ENCODE results near the gene RIMBP2. TPM values are rescaled to one million over a fixed set of nuclear protein-coding genes. Genes with fewer than 3 reads are reported as not detected.
"Not testable (repeated sequence)": the region's sequence is repeated elsewhere in the genome, so short reads cannot be mapped to it uniquely, and the experiment has no call there.

The RIMBP2 gene
- total and polyA plus RNA-seq, 4 donors, result 0.39 to 1.0 TPM; not detected in 2

- DNase-seq (no peak), ATAC-seq (ENCODE audit: low FRiP score) (no peak)
- no peaks in the 10 kb centered on the region for H3K27me3 ChIP-seq (ENCODE audit: control insufficient read depth in 1 of 2, insufficient read depth in 2 of 2, low read length in 1 of 2)
- H3K36me3 ChIP-seq (ENCODE audit: control insufficient read depth in 1 of 2, insufficient read depth in 2 of 2, low read length in 1 of 2), result no peaks in the 10 kb centered on the region
- H3K4me3 ChIP-seq (ENCODE audit: low read length in 2 of 2), result no peak overlapping the region
- intact Hi-C loops (cut with DNase I), result no loop called here
- 39 to 48% methylated on average over 11 of the region's 11 CpGs for WGBS, 2 donors
- H3K9me3 ChIP-seq (ENCODE audit: control insufficient read depth, low read length), result no peaks in the 10 kb centered on the region
- H3K27ac ChIP-seq (ENCODE audit: low read depth in 1 of 2, low read length in 2 of 2), result no peak overlapping the region
- no peaks in the 10 kb centered on the region for H3K4me1 ChIP-seq (ENCODE audit: control insufficient read depth in 1 of 2, insufficient read depth in 2 of 2, low read length in 2 of 2)
These were observed 126.4 kb downstream of the RIMBP2 start for GRCh38 chr12:130589540-130590317.

GRCh38 chr12:130588696-130589539 lies 127.2 kb downstream of the RIMBP2 start:
- ATAC-seq (ENCODE audit: low FRiP score), result no peak

GRCh38 chr12:130587966-130588365 lies 128.1 kb downstream of the RIMBP2 start:
- no peaks in the 10 kb centered on the region for H3K27me3 ChIP-seq (ENCODE audit: control insufficient read depth in 1 of 2, insufficient read depth in 2 of 2, low read length in 1 of 2)
- H3K4me3 ChIP-seq (ENCODE audit: low read length in 2 of 2), result no peak overlapping the region
- no peaks in the 10 kb centered on the region for H3K36me3 ChIP-seq (ENCODE audit: control insufficient read depth in 1 of 2, insufficient read depth in 2 of 2, low read length in 1 of 2)
- H3K4me1 ChIP-seq (ENCODE audit: control insufficient read depth in 1 of 2, insufficient read depth in 2 of 2, low read length in 2 of 2), result no peaks in the 10 kb centered on the region
- no peak overlapping the region for H3K27ac ChIP-seq (ENCODE audit: low read depth in 1 of 2, low read length in 2 of 2)
- DNase-seq, result no peak
- no peak for ATAC-seq (ENCODE audit: low FRiP score)
- intact Hi-C loops (cut with DNase I), result no loop called here
- no peaks in the 10 kb centered on the region for H3K9me3 ChIP-seq (ENCODE audit: control insufficient read depth, low read length)
- 91 to 92% methylated on average over 4 of the region's 4 CpGs for WGBS, 2 donors

More at GRCh38 chr12:130588696-130589539, 127.2 kb downstream of the RIMBP2 start:
- Histone ChIP-seq H3K9me3 (ENCODE audit: control insufficient read depth, low read length) (no peaks in the 10 kb centered on the region), H3K4me3 (ENCODE audit: low read length in 2 of 2) (no peak overlapping the region), H3K27ac (ENCODE audit: low read depth in 1 of 2, low read length in 2 of 2) (no peak overlapping the region), H3K27me3 (ENCODE audit: control insufficient read depth in 1 of 2, insufficient read depth in 2 of 2, low read length in 1 of 2) (no peaks in the 10 kb centered on the region), H3K4me1 (ENCODE audit: control insufficient read depth in 1 of 2, insufficient read depth in 2 of 2, low read length in 2 of 2) (no peaks in the 10 kb centered on the region), H3K36me3 (ENCODE audit: control insufficient read depth in 1 of 2, insufficient read depth in 2 of 2, low read length in 1 of 2) (no peaks in the 10 kb centered on the region)
- intact Hi-C loops (cut with DNase I), result no loop called here
- DNase-seq, result no peak
- WGBS, 2 donors, result 49 to 59% methylated on average over 11 of the region's 11 CpGs

- H3K4me3 ChIP-seq (ENCODE audit: low read length in 2 of 2); H3K27me3 ChIP-seq (ENCODE audit: control insufficient read depth in 1 of 2, insufficient read depth in 2 of 2, low read length in 1 of 2); H3K27ac ChIP-seq (ENCODE audit: low read depth in 1 of 2, low read length in 2 of 2); H3K4me1 ChIP-seq (ENCODE audit: control insufficient read depth in 1 of 2, insufficient read depth in 2 of 2, low read length in 2 of 2); H3K9me3 ChIP-seq (ENCODE audit: control insufficient read depth, low read length); intact Hi-C loops (cut with DNase I); H3K36me3 ChIP-seq (ENCODE audit: control insufficient read depth in 1 of 2, insufficient read depth in 2 of 2, low read length in 1 of 2); ATAC-seq (ENCODE audit: low FRiP score); DNase-seq: not testable (repeated sequence)
These were observed 131.6 kb downstream of the RIMBP2 start for GRCh38 chr12:130584475-130584874.

GRCh38 chr12:130583800-130584199 lies 132.3 kb downstream of the RIMBP2 start:
- intact Hi-C loops (cut with DNase I), result no loop called here
- no peaks in the 10 kb centered on the region for H3K27me3 ChIP-seq (ENCODE audit: control insufficient read depth in 1 of 2, insufficient read depth in 2 of 2, low read length in 1 of 2)
- no peaks in the 10 kb centered on the region for H3K4me1 ChIP-seq (ENCODE audit: control insufficient read depth in 1 of 2, insufficient read depth in 2 of 2, low read length in 2 of 2)
- no peak overlapping the region for H3K4me3 ChIP-seq (ENCODE audit: low read length in 2 of 2)
- H3K36me3 ChIP-seq (ENCODE audit: control insufficient read depth in 1 of 2, insufficient read depth in 2 of 2, low read length in 1 of 2), result no peaks in the 10 kb centered on the region
- 89 to 94% methylated on average over 3 to 4 of the region's 4 CpGs for WGBS, 2 donors
- no peaks in the 10 kb centered on the region for H3K9me3 ChIP-seq (ENCODE audit: control insufficient read depth, low read length)
- H3K27ac ChIP-seq (ENCODE audit: low read depth in 1 of 2, low read length in 2 of 2), result no peak overlapping the region
- ATAC-seq (ENCODE audit: low FRiP score) (no peak), DNase-seq (no peak)

DNA sequence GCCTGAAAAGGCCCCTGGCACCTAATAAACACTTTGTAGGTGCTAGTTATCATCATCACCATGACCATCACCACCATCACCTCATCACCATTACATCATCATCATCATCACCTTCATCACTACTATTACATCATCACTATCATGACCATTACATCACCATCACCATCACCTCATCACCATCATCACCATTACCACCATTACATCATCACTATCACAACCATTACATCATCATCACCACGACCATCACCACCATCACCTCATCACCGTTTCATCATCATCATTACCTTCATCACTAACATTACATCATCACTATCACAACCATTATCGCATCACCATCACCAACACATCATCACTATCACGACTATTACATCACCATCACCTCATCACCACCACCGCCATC lies 132.8 kb downstream of the RIMBP2 start:
- H3K4me1 ChIP-seq (ENCODE audit: control insufficient read depth in 1 of 2, insufficient read depth in 2 of 2, low read length in 2 of 2), result no peaks in the 10 kb centered on the region
- H3K36me3 ChIP-seq (ENCODE audit: control insufficient read depth in 1 of 2, insufficient read depth in 2 of 2, low read length in 1 of 2), result no peaks in the 10 kb centered on the region
- peaks cover 0 to under 1% of the 10 kb centered on the region in 2 donors for H3K27me3 ChIP-seq (ENCODE audit: control insufficient read depth in 1 of 2, insufficient read depth in 2 of 2, low read length in 1 of 2)
- no peak overlapping the region for H3K4me3 ChIP-seq (ENCODE audit: low read length in 2 of 2)
- intact Hi-C loops (cut with DNase I), result no loop called here
- DNase-seq, result no peak
- no peak overlapping the region for H3K27ac ChIP-seq (ENCODE audit: low read depth in 1 of 2, low read length in 2 of 2)
- no peak for ATAC-seq (ENCODE audit: low FRiP score)
- 87 to 88% methylated on average over 5 of the region's 5 CpGs for WGBS, 2 donors
- no peaks in the 10 kb centered on the region for H3K9me3 ChIP-seq (ENCODE audit: control insufficient read depth, low read length)

DNA sequence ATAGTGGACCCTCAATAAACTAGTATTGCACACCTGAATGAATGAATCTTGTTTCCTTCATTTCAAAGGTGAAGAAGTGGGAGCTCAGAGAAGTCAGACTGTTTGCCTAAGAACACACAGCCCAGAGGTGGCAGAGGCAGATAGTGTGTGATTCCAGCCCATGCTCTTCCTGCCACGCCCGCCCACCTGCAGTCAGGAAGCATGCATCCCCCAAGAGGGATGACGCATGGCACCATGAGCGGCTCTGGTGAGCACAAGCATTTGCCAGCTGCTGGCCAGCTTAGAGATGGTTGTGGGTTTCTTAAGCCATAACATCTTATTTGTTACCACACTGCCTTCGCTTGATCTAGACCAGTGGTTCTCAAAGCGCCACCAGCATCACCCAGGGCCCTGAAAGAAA lies 133.8 kb downstream of the RIMBP2 start:
- 89% methylated on average over 6 of the region's 6 CpGs for WGBS, 2 donors
- DNase-seq (no peak), ATAC-seq (ENCODE audit: low FRiP score) (no peak)
- Histone ChIP-seq H3K27ac (ENCODE audit: low read depth in 1 of 2, low read length in 2 of 2) (no peak overlapping the region), H3K9me3 (ENCODE audit: control insufficient read depth, low read length) (no peaks in the 10 kb centered on the region), H3K4me1 (ENCODE audit: control insufficient read depth in 1 of 2, insufficient read depth in 2 of 2, low read length in 2 of 2) (no peaks in the 10 kb centered on the region), H3K36me3 (ENCODE audit: control insufficient read depth in 1 of 2, insufficient read depth in 2 of 2, low read length in 1 of 2) (no peaks in the 10 kb centered on the region), H3K4me3 (ENCODE audit: low read length in 2 of 2) (no peak overlapping the region), H3K27me3 (ENCODE audit: control insufficient read depth in 1 of 2, insufficient read depth in 2 of 2, low read length in 1 of 2) (peaks cover 0 to 2% of the 10 kb centered on the region in 2 donors)
- intact Hi-C loops (cut with DNase I), result no loop called here

- Histone ChIP-seq H3K27ac (ENCODE audit: low read depth in 1 of 2, low read length in 2 of 2) (no peak overlapping the region), H3K27me3 (ENCODE audit: control insufficient read depth in 1 of 2, insufficient read depth in 2 of 2, low read length in 1 of 2) (peaks cover 0 to 2% of the 10 kb centered on the region in 2 donors), H3K4me1 (ENCODE audit: control insufficient read depth in 1 of 2, insufficient read depth in 2 of 2, low read length in 2 of 2) (no peaks in the 10 kb centered on the region), H3K36me3 (ENCODE audit: control insufficient read depth in 1 of 2, insufficient read depth in 2 of 2, low read length in 1 of 2) (no peaks in the 10 kb centered on the region), H3K4me3 (ENCODE audit: low read length in 2 of 2) (no peak overlapping the region), H3K9me3 (ENCODE audit: control insufficient read depth, low read length) (no peaks in the 10 kb centered on the region)
- no peak for DNase-seq
- intact Hi-C loops (cut with DNase I), result no loop called here
- WGBS, 2 donors, result 65 to 73% methylated on average over 5 of the region's 5 CpGs
- ATAC-seq (ENCODE audit: low FRiP score), result no peak
These were observed 134.3 kb downstream of the RIMBP2 start for GRCh38 chr12:130581782-130582181.
